Transverse colon (tissue), 4 donors: ENCODE results near the gene WNT4. TPM values are rescaled to one million over a fixed set of nuclear protein-coding genes. Genes with fewer than 3 reads are reported as not detected.

Experiments
- DNase-seq: peaks from one replicate; pipeline ENCODE4 v3.0.0-alpha.2; 2019
- H3K27ac ChIP-seq, 4 donors: fragments of 200-600 bp; sonication (generic); 2 replicates each; pipeline ENCODE4 v1.5.1; 2016 to 2018; ENCODE audit warnings: inconsistent platforms in 4 of 4
- H3K27me3 ChIP-seq: fragments of 200-600 bp; sonication (generic); 2 replicates; pipeline ENCODE4 v1.5.1; 2017; ENCODE audit warnings: inconsistent platforms
- H3K36me3 ChIP-seq, 4 donors: fragments of 200-600 bp; sonication (generic); 2 replicates each; pipeline ENCODE4 v1.5.1; 2017 to 2019; ENCODE audit warnings: inconsistent platforms in 4 of 4
- H3K4me1 ChIP-seq, 4 donors: fragments of 200-600 bp; sonication (generic); 2 replicates each; pipeline ENCODE4 v1.5.1; 2017 to 2020; ENCODE audit warnings: inconsistent platforms in 4 of 4
- H3K4me3 ChIP-seq, 4 donors: fragments of 200-600 bp; sonication (generic); 1 replicate in 1 of 4; 2 replicates in 3 of 4; pipeline versions ENCODE4 v1.5.1 to v1.6.1; 2017 to 2019; ENCODE audit warnings: inconsistent platforms in 4 of 4
- H3K9me3 ChIP-seq, 2 donors: fragments of 200-600 bp; sonication (generic); 2 replicates each; pipeline ENCODE4 v1.5.1; 2017 to 2019; ENCODE audit warnings: inconsistent platforms in 2 of 2
- CTCF ChIP-seq, 5 experiments: fragments of 200-600 bp in 3 of 5; fragments of 450-650 bp in 2 of 5; sonication (generic) in 3 of 5; IDR thresholded peaks; 1 replicate in 2 of 5; 2 replicates in 3 of 5; pipeline ENCODE4 v1.5.1; 2016 to 2017; ENCODE audit warnings: antibody characterized with exemption in 5 of 5, inconsistent platforms in 3 of 5, mild to moderate bottlenecking in 2 of 5, moderate library complexity in 1 of 5
- EP300 ChIP-seq: sonication (generic); formaldehyde crosslinking; IDR thresholded peaks from one replicate; pipeline ENCODE4 v1.6.1; 2017; ENCODE audit warnings: antibody characterized with exemption, low read depth
- POLR2A ChIP-seq: fragments of 450-650 bp; IDR thresholded peaks from one replicate; pipeline ENCODE4 v1.6.1; 2016; ENCODE audit warnings: antibody characterized with exemption, mild to moderate bottlenecking, moderate library complexity
- POLR2AphosphoS5 ChIP-seq, 3 donors: sonication (generic); formaldehyde crosslinking; IDR thresholded peaks; one replicate each; pipeline ENCODE4 v1.6.1; 2016; ENCODE audit warnings: antibody characterized with exemption in 3 of 3
- WGBS, 2 donors: methylation state at CpG; one replicate each; pipeline ENCODE4 v1.1.5; 2018; ENCODE audit warnings: low coverage in 1 of 2; 5-methylcytosine and 5-hydroxymethylcytosine counted together
- in situ Hi-C, 4 donors: fragments of 200-750 bp; cut with MboI; loops; one replicate each; pipeline versions ENCODE4 v1.15.0 to v1.15.1; 2017; ENCODE audit warnings: low sequenced_read_pairs in 3 of 4, low pct_ligation_motif_present in 1 of 4, low pct_unique_long_range_greater_than_20kb in 1 of 4
- intact Hi-C: fragments of 100-400 bp; cut with DNase I; formaldehyde crosslinking; loops from one replicate; pipeline ENCODE4 v1.15.1; 2023; ENCODE audit warnings: low total_unique reads
- total RNA-seq, 4 donors: library from RNA; depleted of rRNA; stranded (reverse); fragments of >200 nt; gene quantifications; one replicate each; pipeline ENCODE4 v1.1.0, GENCODE V29; 2016

WNT4 gene
- total RNA-seq, 4 donors from 2014 or later = 0.82 to 3.0 (median 2.1) TPM; not detected in 1

GRCh38 chr1:22121421-22121911 is 21.4 kb downstream of the WNT4 start:
- Histone ChIP-seq H3K4me3 (no peak overlapping the region), H3K9me3 (no peaks in the 10 kb centered on the region), H3K4me1 (peaks cover 0 to 13% (median 4%) of the 10 kb centered on the region in 4 donors), H3K36me3 (no peaks in the 10 kb centered on the region), H3K27ac (no peak overlapping the region), H3K27me3 (no peaks in the 10 kb centered on the region)
- TF ChIP-seq POLR2AphosphoS5 (IDR thresholded peaks at IDR 0.05) (no peak), CTCF (IDR thresholded peaks at IDR 0.05) (no peak), POLR2A (no peak), EP300 (no peak)
- no peak for DNase-seq
- 82% methylated on average over 15 of the region's 15 CpGs; no CpG with 5 or more reads in 1 of the 2 donors for WGBS, 2 donors
- intact Hi-C loops = no loop called here
- in situ Hi-C loops = no loop called here

- intact Hi-C loops (no loop called here), in situ Hi-C loops (no loop called here)
- TF ChIP-seq POLR2A = no peak
- TF ChIP-seq POLR2AphosphoS5 (IDR thresholded peaks at IDR 0.05) = no peak
- no peak for TF ChIP-seq EP300
- TF ChIP-seq CTCF (IDR thresholded peaks at IDR 0.05) = no peak
- 88% methylated on average over 11 of the region's 11 CpGs; no CpG with 5 or more reads in 1 of the 2 donors for WGBS, 2 donors
- Histone ChIP-seq H3K9me3 (no peaks in the 10 kb centered on the region), H3K36me3 (no peaks in the 10 kb centered on the region), H3K4me3 (no peak overlapping the region), H3K27ac (no peak overlapping the region), H3K4me1 (peaks cover 0 to 13% (median 4%) of the 10 kb centered on the region in 4 donors), H3K27me3 (no peaks in the 10 kb centered on the region)
- no peak for DNase-seq
These were observed 22.5 kb downstream of the WNT4 start for GRCh38 chr1:22120469-22120790.

GRCh38 chr1:22119626-22120468 is 23.1 kb downstream of the WNT4 start:
- no peaks in the 10 kb centered on the region for H3K9me3 ChIP-seq
- no peak for DNase-seq
- in situ Hi-C loops = no loop called here

More at GRCh38 chr1:22119626-22120468, 23.1 kb downstream of the WNT4 start:
- WGBS, 2 donors = 94% methylated on average over 44 of the region's 44 CpGs; no CpG with 5 or more reads in 1 of the 2 donors
- Histone ChIP-seq H3K36me3 (peaks cover 0 to 4% (median 0%) of the 10 kb centered on the region in 4 donors), H3K4me1 (peaks cover 0 to 19% (median 7%) of the 10 kb centered on the region in 4 donors), H3K4me3 (no peak overlapping the region), H3K27ac (no peak overlapping the region), H3K27me3 (no peaks in the 10 kb centered on the region)
- intact Hi-C loops = loop anchor here (10.0 kb wide), 1 partner anchor 65 kb away; the partner anchor contains the start of gene CDC42
- TF ChIP-seq POLR2A (no peak), EP300 (no peak), POLR2AphosphoS5 (IDR thresholded peaks at IDR 0.05) (no peak), CTCF (IDR thresholded peaks at IDR 0.05) (no peak)
